HG02678 (cell line): ENCODE results near the gene HDAC8.
"Not testable (repeated sequence)": the region's sequence is repeated elsewhere in the genome, so short reads cannot be mapped to it uniquely, and the experiment has no call there.

Experiments
- ATAC-seq: cut with Tn5 transposase; IDR thresholded peaks from one replicate; pipeline ENCODE4 v1.9.1; 2021; ENCODE audit warnings: mild to moderate bottlenecking, moderate library complexity; ENCODE audit not compliant: unreplicated experiment

Gene HDAC8

GRCh38 chrX:72536542-72536941, 36.1 kb downstream of the HDAC8 start:
- ATAC-seq: no peak

- ATAC-seq: no peak
These were observed 40.3 kb downstream of the HDAC8 start for GRCh38 chrX:72532366-72532765.

- ATAC-seq: no peak
These were observed 45.8 kb downstream of the HDAC8 start for GRCh38 chrX:72526534-72527508.

GRCh38 chrX:72498782-72499181, 73.9 kb downstream of the HDAC8 start:
- no peak for ATAC-seq

- ATAC-seq: no peak
These were observed 77.6 kb downstream of the HDAC8 start for GRCh38 chrX:72495046-72495445.

GRCh38 chrX:72492499-72492898, 80.1 kb downstream of the HDAC8 start:
- ATAC-seq: peak; percentile 77

- not testable (repeated sequence) for ATAC-seq
These were observed 82.4 kb downstream of the HDAC8 start for GRCh38 chrX:72490221-72490620.

- no peak for ATAC-seq
These were observed 85.0 kb downstream of the HDAC8 start for GRCh38 chrX:72487661-72488060.

GRCh38 chrX:72479324-72480274, 93.0 kb downstream of the HDAC8 start:
- no peak for ATAC-seq

- ATAC-seq: no peak
These were observed 93.8 kb downstream of the HDAC8 start for GRCh38 chrX:72478853-72479252.

GRCh38 chrX:72478351-72478750, 94.3 kb downstream of the HDAC8 start:
- ATAC-seq: no peak

- ATAC-seq: no peak
These were observed 94.9 kb downstream of the HDAC8 start for GRCh38 chrX:72477781-72478181.

GRCh38 chrX:72477376-72477775, 95.3 kb downstream of the HDAC8 start:
- no peak for ATAC-seq

- ATAC-seq: no peak
These were observed 96.5 kb downstream of the HDAC8 start for GRCh38 chrX:72475952-72476668.

- ATAC-seq: no peak
These were observed 97.3 kb downstream of the HDAC8 start for GRCh38 chrX:72475338-72475737.

GRCh38 chrX:72470532-72471223, 102.0 kb downstream of the HDAC8 start:
- ATAC-seq: no peak

GRCh38 chrX:72470117-72470516, 102.5 kb downstream of the HDAC8 start:
- no peak for ATAC-seq

GRCh38 chrX:72468607-72469006, 104.0 kb downstream of the HDAC8 start:
- ATAC-seq: no peak

- ATAC-seq: no peak
These were observed 105.5 kb downstream of the HDAC8 start for GRCh38 chrX:72467135-72467534.

GRCh38 chrX:72466493-72466892, 106.2 kb downstream of the HDAC8 start:
- no peak for ATAC-seq
